Calu3 (cell line): ENCODE results near the gene NSD2. TPM values are rescaled to one million over a fixed set of nuclear protein-coding genes. Genes with fewer than 3 reads are reported as not detected.

ENCODE experiments used
- Bru-seq: library from RNA; stranded (reverse); fragments of 400-500 nt; gene quantifications from one replicate; lab custom pipeline; 2021; lab: Mats Ljungman, UMichigan
- BruChase-seq, 2 experiments: library from RNA; stranded (reverse); fragments of 400-500 nt; gene quantifications; one replicate each; lab custom pipeline; 2021; lab: Mats Ljungman, UMichigan
- BruUV-seq: library from RNA; stranded (reverse); fragments of 400-500 nt; replicated peaks from 2 replicates; lab custom pipeline; 2021; lab: Mats Ljungman, UMichigan
- CTCF ChIA-PET: fragments of 300-600 bp; sonication (Branson Sonifier 250); formaldehyde crosslinking; loops from one replicate; lab custom pipeline; 2022; ENCODE audit warnings: antibody characterized with exemption; lab: Charles Lee
- DNase-seq: peaks from one replicate; pipeline ENCODE4 v3.0.0; 2022
- H3K27ac Mint-ChIP-seq: one replicate; pipeline ENCODE4 v1.8.0; 2022; ENCODE audit warnings: mixed read lengths; ENCODE audit not compliant: unreplicated experiment
- H3K27me3 Mint-ChIP-seq: one replicate; pipeline ENCODE4 v1.8.0; 2022; ENCODE audit warnings: mixed read lengths; ENCODE audit not compliant: unreplicated experiment
- H3K36me3 Mint-ChIP-seq: one replicate; pipeline ENCODE4 v1.8.0; 2022; ENCODE audit warnings: mild to moderate bottlenecking, moderate library complexity, mixed read lengths; ENCODE audit not compliant: insufficient read depth, unreplicated experiment
- H3K4me1 Mint-ChIP-seq: one replicate; pipeline ENCODE4 v1.8.0; 2022; ENCODE audit warnings: mild to moderate bottlenecking, low read depth, mixed read lengths; ENCODE audit not compliant: unreplicated experiment
- H3K4me3 Mint-ChIP-seq: one replicate; pipeline ENCODE4 v1.8.0; 2022; ENCODE audit warnings: mild to moderate bottlenecking, low read depth, moderate library complexity, mixed read lengths; ENCODE audit not compliant: unreplicated experiment
- H3K9me3 Mint-ChIP-seq: one replicate; pipeline ENCODE4 v1.8.0; 2022; ENCODE audit warnings: low read depth, mixed read lengths; ENCODE audit not compliant: unreplicated experiment
- CTCF ChIP-seq: fragments of 200-600 bp; IDR thresholded peaks from one replicate; pipeline ENCODE4 v1.8.0; 2022; ENCODE audit warnings: antibody characterized with exemption; ENCODE audit not compliant: unreplicated experiment
- intact Hi-C: fragments of 100-400 bp; cut with micrococcal nuclease; formaldehyde crosslinking; loops from one replicate; pipeline ENCODE4 v1.10.0; 2022; ENCODE audit not compliant: unreplicated experiment
- long read RNA-seq: library from polyadenylated mRNA; stranded (forward); transcript quantifications from one replicate; pipeline ENCODE4 v2.0.0, GENCODE V29; 2022
- total RNA-seq: library from RNA; stranded (reverse); gene quantifications from 2 replicates; pipeline ENCODE4 v1.2.3, GENCODE V29; 2022

The NSD2 gene
- total RNA-seq (96.0 and 104 TPM in 2 replicates), Bru-seq, nascent RNA (percentile 85 among the genes with signal in this experiment), BruChase-seq, experiment 1, labeled RNA remaining after a 6-hour chase (percentile 90 among the genes with signal in this experiment), BruChase-seq, experiment 2, labeled RNA remaining after a 2-hour chase (percentile 92 among the genes with signal in this experiment)
- long read RNA-seq, full-length matches to known transcripts: 5 of 31 reads
- long read RNA-seq, partial matches to known transcripts: 4 of 31 reads
- long read RNA-seq, other reads (novel, unspliced or antisense): 22 of 31 reads

GRCh38 chr4:1870578-1871443 lies at the start of gene NSD2:
NSD2 (plus strand) TSS chr4:1871393; CDS start chr4:1900655, 29,262 bp downstream.
- H3K27me3 Mint-ChIP-seq: no peaks in the 10 kb centered on the region
- DNase-seq: peak; percentile 90
- intact Hi-C loops: no loop called here
- H3K4me1 Mint-ChIP-seq: peaks cover 18% of the 10 kb centered on the region
- H3K27ac Mint-ChIP-seq: peak within 1 kb of the TSS; percentile 89
- CTCF ChIA-PET: interaction anchor here (0.9 kb wide), 1 partner anchor 14 kb away, joined by 4 read pairs; the partner anchor contains the start of gene LETM1
- H3K9me3 Mint-ChIP-seq: no peaks in the 10 kb centered on the region
- no peak for TF ChIP-seq CTCF
- H3K4me3 Mint-ChIP-seq: peak within 1 kb of the TSS; percentile 93
- peaks cover 16% of the 10 kb centered on the region for H3K36me3 Mint-ChIP-seq
- BruUV-seq: no TSS peak

- DNase-seq: no peak
- Mint-ChIP-seq H3K36me3 (peaks cover 33% of the 10 kb centered on the region), H3K27ac (no peak overlapping the region), H3K9me3 (no peaks in the 10 kb centered on the region), H3K4me3 (no peak overlapping the region), H3K27me3 (no peaks in the 10 kb centered on the region), H3K4me1 (no peaks in the 10 kb centered on the region)
- intact Hi-C loops: no loop called here
- TF ChIP-seq CTCF: no peak
- CTCF ChIA-PET: no interaction called here
- no TSS peak for BruUV-seq
Measured at GRCh38 chr4:1821679-1822567, 49.3 kb upstream of the NSD2 start.

- H3K27ac Mint-ChIP-seq: no peak overlapping the region
Measured at GRCh38 chr4:1822568-1823544, 48.3 kb upstream of the NSD2 start.

More at GRCh38 chr4:1822568-1823544, 48.3 kb upstream of the NSD2 start:
- TF ChIP-seq CTCF: no peak
- intact Hi-C loops: no loop called here
- no peak overlapping the region for H3K4me3 Mint-ChIP-seq
- CTCF ChIA-PET: interaction anchor here (1.0 kb wide), 1 partner anchor 10 kb away, joined by 3 read pairs; no protein-coding TSS in a partner anchor
- peaks cover 32% of the 10 kb centered on the region for H3K36me3 Mint-ChIP-seq
- H3K27me3 Mint-ChIP-seq: no peaks in the 10 kb centered on the region
- BruUV-seq: no TSS peak
- no peaks in the 10 kb centered on the region for H3K9me3 Mint-ChIP-seq
- no peaks in the 10 kb centered on the region for H3K4me1 Mint-ChIP-seq
- DNase-seq: no peak
